Esophagus muscularis mucosa (tissue), 4 donors: ENCODE results near the gene RPS6KB1. TPM values are rescaled to one million over a fixed set of nuclear protein-coding genes. Genes with fewer than 3 reads are reported as not detected.
A peak's percentile ranks its signal among the peaks of the same experiment; 100 is the strongest.
"Not testable (repeated sequence)": the region's sequence is repeated elsewhere in the genome, so short reads cannot be mapped to it uniquely, and the experiment has no call there.

Source experiments
- DNase-seq: peaks from one replicate; pipeline ENCODE4 v3.0.0-alpha.2; 2017; ENCODE audit errors: extremely low spot score
- H3K27ac ChIP-seq, 4 donors: fragments of 200-600 bp; sonication (generic); replicated peaks in 1 of 4; 1 replicate in 3 of 4; 2 replicates in 1 of 4; pipeline ENCODE4 v1.5.1; 2016 to 2019; ENCODE audit warnings: mild to moderate bottlenecking in 1 of 4
- H3K27me3 ChIP-seq, 4 donors: fragments of 200-600 bp; sonication (generic); one replicate each; pipeline versions ENCODE4 v1.5.1 to v1.6.0; 2016 to 2019
- H3K36me3 ChIP-seq, 4 donors: fragments of 200-600 bp; sonication (generic); one replicate each; pipeline ENCODE4 v1.5.1; 2016 to 2019
- H3K4me1 ChIP-seq, 4 donors: fragments of 200-600 bp; sonication (generic); one replicate each; pipeline ENCODE4 v1.5.1; 2016 to 2019
- H3K4me3 ChIP-seq, 4 donors: fragments of 200-600 bp; sonication (generic); 1 replicate in 2 of 4; 2 replicates in 2 of 4; pipeline ENCODE4 v1.5.1; 2016 to 2019; ENCODE audit warnings: mild to moderate bottlenecking in 4 of 4, moderate library complexity in 1 of 4
- H3K9me3 ChIP-seq, 4 donors: fragments of 200-600 bp; sonication (generic); 1 replicate in 3 of 4; 2 replicates in 1 of 4; pipeline ENCODE4 v1.5.1; 2016 to 2019
- CTCF ChIP-seq, 3 experiments: fragments of 200-600 bp in 2 of 3; fragments of 450-650 bp in 1 of 3; sonication (generic) in 2 of 3; IDR thresholded peaks; one replicate each; pipeline ENCODE4 v1.5.1; 2017 to 2019; ENCODE audit warnings: antibody characterized with exemption in 3 of 3, mild to moderate bottlenecking in 2 of 3, moderate library complexity in 1 of 3
- EP300 ChIP-seq: sonication (generic); formaldehyde crosslinking; IDR thresholded peaks from one replicate; pipeline ENCODE4 v1.6.1; 2017; ENCODE audit warnings: antibody characterized with exemption
- POLR2A ChIP-seq: fragments of 450-650 bp; IDR thresholded peaks from one replicate; pipeline ENCODE4 v1.6.1; 2017; ENCODE audit warnings: antibody characterized with exemption, moderate library complexity, mild to moderate bottlenecking, low read depth
- POLR2AphosphoS5 ChIP-seq, 2 donors: sonication (generic); formaldehyde crosslinking; IDR thresholded peaks; one replicate each; pipeline ENCODE4 v1.6.1; 2017; ENCODE audit warnings: antibody characterized with exemption in 2 of 2
- whole genome bisulfite sequencing: methylation state at CpG from one replicate; pipeline ENCODE4 v1.1.5; 2018; 5-methylcytosine and 5-hydroxymethylcytosine counted together
- intact Hi-C: fragments of 100-400 bp; cut with DNase I; formaldehyde crosslinking; loops from one replicate; pipeline ENCODE4 v1.15.1; 2023
- total RNA-seq, 4 donors: library from RNA; depleted of rRNA; stranded (reverse); fragments of >200 nt; gene quantifications; one replicate each; pipeline versions ENCODE4 v1.1.0 to v1.2.1, GENCODE V29; 2016

The RPS6KB1 gene
- total RNA-seq, 4 donors from 2014 or later, result 26.6 to 45.2 (median 33.4) TPM

GRCh38 chr17:59853168-59853918, 39.6 kb upstream of the RPS6KB1 start:
- DNase-seq, result no peak
- Histone ChIP-seq H3K27me3 (no peaks in the 10 kb centered on the region), H3K4me1 (peaks cover 18 to 53% (median 38%) of the 10 kb centered on the region in 4 donors), H3K4me3 (no peak overlapping the region), H3K27ac (peak overlapping the region; percentile 75 to 81 (median 78)), H3K36me3 (no peaks in the 10 kb centered on the region), H3K9me3 (no peaks in the 10 kb centered on the region)
- WGBS, result 74% methylated on average over 14 of the region's 14 CpGs
- TF ChIP-seq POLR2A (peak; percentile 12), EP300 (peak; percentile 47), POLR2AphosphoS5 (IDR thresholded peaks at IDR 0.05) (peak; percentile 34 to 65), CTCF (IDR thresholded peaks at IDR 0.05) (peak in 2 of 3 experiments; percentile 8 to 27)
- intact Hi-C loops, result no loop called here

DNA sequence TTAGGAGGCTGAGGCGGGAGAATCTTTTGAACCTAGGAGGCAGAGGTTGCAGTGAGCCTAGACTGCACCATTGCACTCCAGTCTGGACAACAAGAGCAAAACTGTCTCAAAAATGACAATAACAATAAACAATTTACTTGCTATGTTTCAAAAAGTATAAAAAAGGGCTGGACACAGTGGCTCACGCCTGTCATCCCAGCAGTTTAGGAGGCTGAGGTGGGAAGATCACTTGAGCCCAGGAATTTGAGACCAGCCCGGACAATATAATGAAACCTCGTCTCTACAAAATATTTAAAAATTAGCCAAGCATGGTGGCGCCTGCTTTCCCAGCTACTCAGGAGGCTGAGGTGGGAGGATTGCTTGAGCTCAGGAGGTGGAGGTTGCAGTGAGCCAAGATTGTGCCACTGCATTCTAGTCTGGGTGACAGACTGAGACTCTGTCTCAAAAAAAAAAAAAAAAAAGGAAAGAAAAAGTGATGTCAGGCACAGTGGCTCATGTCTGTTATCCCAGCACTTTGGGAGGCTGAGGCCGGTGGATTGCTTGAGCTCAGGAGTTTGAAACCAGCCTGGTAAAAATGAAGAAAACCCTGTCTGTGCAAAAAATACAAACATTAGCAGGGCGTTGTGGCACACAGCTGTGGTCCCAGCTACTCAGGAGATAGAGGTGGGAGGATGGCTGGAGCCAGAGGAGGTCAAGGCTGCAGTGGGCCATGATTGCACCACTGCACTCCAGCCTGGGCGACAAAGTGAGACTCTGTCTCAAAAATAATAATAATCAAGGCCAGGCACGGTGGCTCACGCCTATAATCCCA, 38.8 kb upstream of the RPS6KB1 start:
- DNase-seq, H3K36me3 ChIP-seq, H3K4me3 ChIP-seq, H3K9me3 ChIP-seq, H3K27me3 ChIP-seq, intact Hi-C loops: not testable (repeated sequence)
- 93% methylated on average over 10 of the region's 10 CpGs for WGBS
- H3K27ac ChIP-seq, result peak overlapping the region; percentile 75 to 81 (median 78)
- H3K4me1 ChIP-seq, result peaks cover 18 to 46% (median 38%) of the 10 kb centered on the region in 4 donors

- intact Hi-C loops, result no loop called here
Measured at GRCh38 chr17:59856859-59857794, 35.8 kb upstream of the RPS6KB1 start.

DNA sequence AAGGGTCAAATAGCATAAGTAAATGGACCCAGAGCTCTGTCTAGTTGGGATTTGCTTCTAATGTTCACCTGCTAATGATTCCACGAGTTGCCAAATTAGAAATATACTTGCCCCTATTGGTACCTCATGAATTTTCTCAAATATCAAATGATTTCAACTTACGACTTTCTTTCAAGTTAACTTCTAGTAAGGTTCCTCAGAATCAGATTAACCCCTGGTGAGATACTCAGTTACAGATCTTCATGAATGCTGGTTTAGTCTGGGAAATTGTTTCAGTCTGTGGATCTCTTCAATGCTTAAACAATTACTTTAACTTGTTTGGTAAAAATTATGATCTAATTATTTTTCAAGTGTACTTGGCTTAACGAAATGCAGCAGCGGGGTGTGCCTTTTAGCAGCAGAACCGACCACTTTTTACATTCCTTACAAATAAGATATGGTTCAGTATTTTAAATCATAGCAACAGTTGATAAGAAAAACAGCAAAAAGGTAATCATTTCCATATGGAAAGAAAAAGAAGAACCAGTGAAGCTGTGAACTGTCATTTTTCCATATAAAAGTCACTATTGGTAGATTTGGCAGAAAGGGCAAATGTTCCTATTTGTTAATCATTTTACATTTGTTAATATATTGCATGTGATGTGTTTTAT, 34.6 kb upstream of the RPS6KB1 start:
- peaks cover 0 to 29% (median 22%) of the 10 kb centered on the region in 4 donors for H3K36me3 ChIP-seq
- WGBS, result 77% methylated on average over 5 of the region's 5 CpGs
- intact Hi-C loops, result no loop called here

More at GRCh38 chr17:59856859-59857794, 35.8 kb upstream of the RPS6KB1 start:
- Histone ChIP-seq H3K27ac (no peak overlapping the region), H3K4me3 (no peak overlapping the region), H3K4me1 (peaks cover 10 to 30% (median 23%) of the 10 kb centered on the region in 4 donors), H3K9me3 (no peaks in the 10 kb centered on the region), H3K27me3 (no peaks in the 10 kb centered on the region), H3K36me3 (peaks cover 0 to 18% (median 14%) of the 10 kb centered on the region in 4 donors)
- TF ChIP-seq CTCF (IDR thresholded peaks at IDR 0.05) (no peak), POLR2A (no peak), POLR2AphosphoS5 (IDR thresholded peaks at IDR 0.05) (no peak), EP300 (no peak)
- WGBS, result 92% methylated on average over 3 of the region's 3 CpGs
- DNase-seq, result no peak

More for the DNA sequence above, 34.6 kb upstream of the RPS6KB1 start:
- no peaks in the 10 kb centered on the region for H3K27me3 ChIP-seq
- H3K4me1 ChIP-seq, result peaks cover under 1 to 19% (median 12%) of the 10 kb centered on the region in 4 donors
- H3K9me3 ChIP-seq, result no peaks in the 10 kb centered on the region
- no peak for DNase-seq
- H3K27ac ChIP-seq, result no peak overlapping the region
- no peak overlapping the region for H3K4me3 ChIP-seq
- no peak for TF ChIP-seq EP300
- TF ChIP-seq POLR2AphosphoS5 (IDR thresholded peaks at IDR 0.05), result no peak
- TF ChIP-seq CTCF (IDR thresholded peaks at IDR 0.05), result no peak
- TF ChIP-seq POLR2A, result no peak
